Gastrocnemius medialis (tissue), 4 donors: ENCODE data around the gene UNC93A. TPM values are rescaled to one million over a fixed set of nuclear protein-coding genes. Genes with fewer than 3 reads are reported as not detected.
"Not testable (repeated sequence)": the region's sequence is repeated elsewhere in the genome, so short reads cannot be mapped to it uniquely, and the experiment has no call there.

Experiments used
- ATAC-seq, 2 donors: fragments of 150-250 bp; one replicate each; pipeline ENCODE4 v1.9.1; 2016
- DNase-seq, 2 donors: peaks; one replicate each; pipeline ENCODE4 v3.0.0-alpha.2; 2019
- H3K27ac ChIP-seq, 4 donors: fragments of 200-600 bp; sonication (generic); 1 replicate in 1 of 4; 2 replicates in 3 of 4; pipeline ENCODE4 v1.5.1; 2016 to 2018; ENCODE audit warnings: mild to moderate bottlenecking in 2 of 4, moderate library complexity in 1 of 4
- H3K27me3 ChIP-seq, 3 donors: fragments of 200-600 bp; sonication (generic) in 2 of 3; 1 replicate in 1 of 3; 2 replicates in 2 of 3; pipeline versions ENCODE4 v1.5.1 to v1.6.0; 2016 to 2019; ENCODE audit warnings: mild to moderate bottlenecking in 1 of 3, moderate library complexity in 1 of 3
- H3K36me3 ChIP-seq, 2 donors: fragments of 200-600 bp; sonication (generic) in 1 of 2; one replicate each; pipeline ENCODE4 v1.5.1; 2017 to 2018
- H3K4me1 ChIP-seq, 2 donors: fragments of 200-600 bp; sonication (generic) in 1 of 2; one replicate each; pipeline ENCODE4 v1.5.1; 2016 to 2017; ENCODE audit warnings: mild to moderate bottlenecking in 2 of 2
- H3K4me3 ChIP-seq, 4 donors: fragments of 200-600 bp; sonication (generic) in 3 of 4; 1 replicate in 1 of 4; 2 replicates in 3 of 4; pipeline ENCODE4 v1.5.1; 2016 to 2019; ENCODE audit warnings: mild to moderate bottlenecking in 2 of 4
- H3K9me3 ChIP-seq, 3 donors: fragments of 200-600 bp; sonication (generic) in 2 of 3; 1 replicate in 1 of 3; 2 replicates in 2 of 3; pipeline ENCODE4 v1.5.1; 2016 to 2019
- POLR2A ChIP-seq, 2 donors: fragments of 450-650 bp; IDR thresholded peaks; one replicate each; pipeline ENCODE4 v1.6.1; 2017; ENCODE audit warnings: antibody characterized with exemption in 2 of 2, mild to moderate bottlenecking in 2 of 2, moderate library complexity in 2 of 2
- in situ Hi-C, 4 donors: fragments of 200-750 bp; cut with MboI; loops; one replicate each; pipeline versions ENCODE4 v1.15.0 to v1.8.0; 2017; ENCODE audit warnings: low sequenced_read_pairs in 4 of 4
- intact Hi-C: fragments of 100-400 bp; cut with DNase I; formaldehyde crosslinking; loops from one replicate; pipeline ENCODE4 v1.15.1; 2023; ENCODE audit warnings: low total_unique reads
- total RNA-seq, 4 donors: library from RNA; depleted of rRNA; stranded (reverse); fragments of >200 nt; gene quantifications; one replicate each; pipeline versions ENCODE4 v1.1.0 to v1.2.3, GENCODE V29; 2016
- TF ChIP-seq, protein P1 (sequence below), 5 experiments: fragments of 450-650 bp in 3 of 5; fragments of 200-600 bp in 2 of 5; sonication (generic) in 2 of 5; IDR thresholded peaks in 4 of 5; conservative IDR thresholded peaks in 1 of 5; 1 replicate in 4 of 5; 2 replicates in 1 of 5; pipeline ENCODE4 v1.5.1; 2016 to 2019; ENCODE audit warnings: antibody characterized with exemption in 5 of 5, mild to moderate bottlenecking in 3 of 5, moderate library complexity in 3 of 5

Gene UNC93A
- total RNA-seq, 4 donors from 2014 or later: not detected

DNA sequence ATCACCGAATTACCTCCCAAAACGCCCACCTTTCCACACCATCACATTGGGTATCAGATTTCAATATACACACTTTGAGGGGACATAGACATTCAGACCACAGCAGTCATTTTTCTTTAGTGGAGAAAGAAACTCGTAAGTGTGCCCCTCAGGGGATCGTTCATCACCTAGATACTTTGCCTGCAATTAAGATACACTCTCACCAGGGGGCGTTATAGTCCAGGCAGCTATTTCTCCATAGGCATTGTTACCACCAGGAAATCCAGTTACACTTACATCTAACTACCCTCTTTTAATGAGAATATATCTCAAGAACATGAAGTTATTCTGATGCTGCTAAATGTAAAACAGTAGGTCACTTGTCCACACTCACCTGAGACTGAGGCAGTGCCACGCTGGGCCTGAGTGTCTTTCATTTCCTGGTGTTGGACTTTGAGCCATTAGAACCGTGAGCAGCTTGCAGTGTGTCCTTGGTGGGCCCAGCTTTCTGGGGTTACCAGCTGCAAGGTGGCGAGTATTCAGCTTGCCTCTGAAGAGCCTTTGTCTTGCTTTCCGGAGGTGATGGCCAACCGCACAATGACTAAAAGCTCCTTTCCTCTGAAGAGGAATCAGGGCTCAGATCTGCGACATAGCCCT is 35.1 kb upstream of the UNC93A start:
- Histone ChIP-seq H3K36me3 (no peaks in the 10 kb centered on the region), H3K4me3 (no peak overlapping the region), H3K4me1 (no peaks in the 10 kb centered on the region), H3K27ac (no peak overlapping the region), H3K27me3 (no peaks in the 10 kb centered on the region), H3K9me3 (no peaks in the 10 kb centered on the region)
- TF ChIP-seq, protein P1, sequence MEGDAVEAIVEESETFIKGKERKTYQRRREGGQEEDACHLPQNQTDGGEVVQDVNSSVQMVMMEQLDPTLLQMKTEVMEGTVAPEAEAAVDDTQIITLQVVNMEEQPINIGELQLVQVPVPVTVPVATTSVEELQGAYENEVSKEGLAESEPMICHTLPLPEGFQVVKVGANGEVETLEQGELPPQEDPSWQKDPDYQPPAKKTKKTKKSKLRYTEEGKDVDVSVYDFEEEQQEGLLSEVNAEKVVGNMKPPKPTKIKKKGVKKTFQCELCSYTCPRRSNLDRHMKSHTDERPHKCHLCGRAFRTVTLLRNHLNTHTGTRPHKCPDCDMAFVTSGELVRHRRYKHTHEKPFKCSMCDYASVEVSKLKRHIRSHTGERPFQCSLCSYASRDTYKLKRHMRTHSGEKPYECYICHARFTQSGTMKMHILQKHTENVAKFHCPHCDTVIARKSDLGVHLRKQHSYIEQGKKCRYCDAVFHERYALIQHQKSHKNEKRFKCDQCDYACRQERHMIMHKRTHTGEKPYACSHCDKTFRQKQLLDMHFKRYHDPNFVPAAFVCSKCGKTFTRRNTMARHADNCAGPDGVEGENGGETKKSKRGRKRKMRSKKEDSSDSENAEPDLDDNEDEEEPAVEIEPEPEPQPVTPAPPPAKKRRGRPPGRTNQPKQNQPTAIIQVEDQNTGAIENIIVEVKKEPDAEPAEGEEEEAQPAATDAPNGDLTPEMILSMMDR (IDR thresholded peaks at IDR 0.05 in 4 of 5, conservative IDR thresholded peaks at IDR 0.05 in 1 of 5): no peak
- no peak for TF ChIP-seq POLR2A (IDR thresholded peaks at IDR 0.05)
- no peak for ATAC-seq
- intact Hi-C loops (no loop called here), in situ Hi-C loops (no loop called here)
- no peak for DNase-seq

DNA sequence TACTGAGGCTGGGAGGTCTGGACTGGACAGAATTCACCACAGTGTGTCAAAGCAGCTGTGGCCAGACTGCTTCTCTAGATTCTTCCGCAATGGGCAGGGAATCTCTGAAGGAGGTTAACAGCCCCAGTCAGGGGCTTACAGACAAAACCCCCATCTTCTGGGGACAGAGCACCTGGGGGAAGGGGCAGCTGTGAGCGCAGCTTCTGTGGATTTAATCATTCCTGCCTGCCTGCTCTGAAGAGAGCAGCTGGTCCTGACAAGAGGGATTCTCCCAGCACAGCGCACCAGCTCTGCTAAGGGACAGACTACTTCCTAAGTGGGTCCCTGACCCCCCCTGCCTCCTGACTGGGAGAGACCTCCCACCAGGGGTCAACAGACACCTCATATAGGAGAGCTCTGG is 32.5 kb upstream of the UNC93A start:
- Histone ChIP-seq H3K27ac (no peak overlapping the region), H3K4me3 (no peak overlapping the region), H3K27me3 (no peaks in the 10 kb centered on the region), H3K4me1 (no peaks in the 10 kb centered on the region), H3K9me3 (no peaks in the 10 kb centered on the region), H3K36me3 (no peaks in the 10 kb centered on the region)
- DNase-seq (no peak), ATAC-seq (no peak)
- intact Hi-C loops: no loop called here
- in situ Hi-C loops: no loop called here
- no peak for TF ChIP-seq POLR2A (IDR thresholded peaks at IDR 0.05)
- TF ChIP-seq, protein P1 (IDR thresholded peaks at IDR 0.05 in 4 of 5, conservative IDR thresholded peaks at IDR 0.05 in 1 of 5): no peak

DNA sequence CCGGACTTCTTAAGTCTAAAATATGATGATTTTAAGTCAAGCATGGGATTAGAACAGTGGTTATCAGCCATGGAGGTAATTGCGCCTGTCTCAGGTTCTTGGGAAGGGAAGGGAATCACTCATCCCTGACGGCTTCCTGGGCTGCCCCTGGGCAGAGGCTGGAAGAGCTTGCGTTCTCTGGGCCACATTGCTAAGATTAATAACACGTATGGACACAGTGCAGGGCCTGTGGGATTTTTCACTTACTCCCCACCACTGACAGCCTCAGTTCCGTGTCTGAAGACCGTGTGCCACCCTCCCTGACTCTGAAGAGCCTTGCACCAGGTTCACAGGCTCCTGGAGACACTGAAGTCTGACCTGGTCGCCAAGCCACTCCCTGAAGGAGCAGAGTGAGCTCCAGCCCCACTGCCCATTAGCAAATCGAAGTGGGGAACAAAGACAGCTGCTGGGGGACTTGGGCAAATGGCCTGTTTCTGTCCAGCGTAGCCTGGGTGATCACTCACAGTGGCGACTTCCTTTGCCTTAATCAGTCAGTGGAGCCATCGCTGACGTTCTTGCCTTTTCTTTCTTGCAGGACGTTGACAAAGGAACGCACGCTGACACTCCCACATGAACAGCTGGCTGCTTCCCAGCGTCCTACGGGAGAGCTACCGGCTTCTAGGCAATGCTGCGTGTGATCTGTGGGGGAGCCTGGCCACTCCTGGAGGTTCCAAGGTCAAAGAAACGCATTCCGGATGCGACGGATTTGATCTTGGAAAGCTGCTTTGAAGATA is 24.9 kb upstream of the UNC93A start:
- intact Hi-C loops, H3K36me3 ChIP-seq, H3K27ac ChIP-seq, H3K9me3 ChIP-seq, ATAC-seq, DNase-seq, H3K27me3 ChIP-seq, H3K4me1 ChIP-seq, H3K4me3 ChIP-seq, in situ Hi-C loops: not testable (repeated sequence)

DNA sequence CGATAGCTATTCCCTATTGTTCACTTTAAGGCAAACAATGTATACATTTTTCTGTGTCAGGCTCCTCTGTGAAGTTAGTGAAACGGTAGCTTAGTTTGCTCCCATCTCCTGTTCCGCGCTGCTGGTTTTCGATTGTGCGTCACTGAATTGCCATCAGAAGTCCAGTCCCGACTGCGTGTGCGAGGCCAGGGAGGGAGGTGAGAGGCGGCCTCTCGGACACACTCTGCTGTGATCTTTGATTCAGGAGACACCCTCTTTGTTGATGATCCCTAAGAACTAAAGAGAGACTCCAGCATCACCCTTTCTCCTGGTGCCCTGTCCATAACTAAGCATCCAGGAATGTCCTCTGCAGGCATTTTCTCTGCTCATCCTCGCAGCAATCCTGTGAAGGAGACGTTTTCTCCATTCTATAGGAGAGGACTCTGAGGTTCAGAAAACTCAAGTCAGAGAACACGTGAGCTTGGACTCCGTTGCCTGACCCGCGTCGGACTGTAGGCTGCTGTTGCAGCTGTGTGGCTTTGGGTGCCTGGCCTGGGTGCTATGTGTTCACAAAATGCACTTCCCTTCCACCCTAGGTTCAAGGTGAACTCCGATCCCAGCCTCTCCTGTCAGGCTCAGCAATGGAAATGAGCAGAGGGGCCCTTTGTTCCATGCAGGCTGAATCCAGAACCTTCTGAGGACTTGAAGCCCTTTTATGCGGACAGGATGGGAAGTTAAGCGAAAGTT is 24.1 kb upstream of the UNC93A start:
- Histone ChIP-seq H3K27ac (no peak overlapping the region), H3K9me3 (no peaks in the 10 kb centered on the region), H3K4me1 (no peaks in the 10 kb centered on the region), H3K36me3 (no peaks in the 10 kb centered on the region), H3K4me3 (no peak overlapping the region), H3K27me3 (peaks cover 0 to 3% (median 0%) of the 10 kb centered on the region in 3 donors)
- TF ChIP-seq POLR2A (IDR thresholded peaks at IDR 0.05): no peak
- TF ChIP-seq, protein P1 (IDR thresholded peaks at IDR 0.05 in 4 of 5, conservative IDR thresholded peaks at IDR 0.05 in 1 of 5): no peak
- in situ Hi-C loops (no loop called here), intact Hi-C loops (no loop called here)
- DNase-seq: no peak
- no peak for ATAC-seq

DNA sequence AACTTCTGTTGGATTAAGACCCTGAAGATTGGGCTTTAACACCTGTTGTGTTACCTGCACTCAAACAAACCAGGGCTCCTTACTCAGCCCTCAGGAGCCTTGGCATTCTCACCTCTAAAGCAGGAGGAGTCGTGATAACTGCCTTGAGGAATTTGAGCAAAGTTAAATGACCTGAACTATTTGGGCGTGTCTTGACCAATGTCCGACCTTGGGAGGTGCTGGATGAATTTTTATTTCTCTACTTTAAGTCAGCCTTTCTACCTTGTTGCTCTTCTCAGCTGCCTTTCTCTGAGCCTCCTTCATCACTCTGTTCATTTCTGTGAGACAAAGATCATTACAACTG is 23.6 kb upstream of the UNC93A start:
- intact Hi-C loops, H3K4me3 ChIP-seq, H3K9me3 ChIP-seq, DNase-seq, H3K4me1 ChIP-seq, in situ Hi-C loops, ATAC-seq, H3K27me3 ChIP-seq, H3K36me3 ChIP-seq, H3K27ac ChIP-seq: not testable (repeated sequence)
